Embryonic facial prominence (tissue), 1 donor: ENCODE results near the gene PFN2.

Source experiments
- DNase-seq: peaks from one replicate; pipeline ENCODE4 v3.0.0-alpha.2; 2016; ENCODE audit errors: extremely low spot score

PFN2 gene

GRCh38 chr3:149919509-149919908 is 51.2 kb downstream of the PFN2 start:
- no peak for DNase-seq

GRCh38 chr3:149917124-149917667 is 53.5 kb downstream of the PFN2 start:
- no peak for DNase-seq
